ENCODE results near the gene ZNF658.
"Not testable (repeated sequence)": the region's sequence is repeated elsewhere in the genome, so short reads cannot be mapped to it uniquely, and the experiment has no call there.

The ZNF658 gene

GRCh38 chr9:66900490-66901131 is at the start of gene ZNF658:
Gene ZNF658, plus strand, starts transcription at chr9:66900725. Its CDS starts 2,837 bp downstream, at chr9:66903562.
- not testable (repeated sequence) for DNase-seq (ENCODE audit: low read depth, low spot score)

DNA sequence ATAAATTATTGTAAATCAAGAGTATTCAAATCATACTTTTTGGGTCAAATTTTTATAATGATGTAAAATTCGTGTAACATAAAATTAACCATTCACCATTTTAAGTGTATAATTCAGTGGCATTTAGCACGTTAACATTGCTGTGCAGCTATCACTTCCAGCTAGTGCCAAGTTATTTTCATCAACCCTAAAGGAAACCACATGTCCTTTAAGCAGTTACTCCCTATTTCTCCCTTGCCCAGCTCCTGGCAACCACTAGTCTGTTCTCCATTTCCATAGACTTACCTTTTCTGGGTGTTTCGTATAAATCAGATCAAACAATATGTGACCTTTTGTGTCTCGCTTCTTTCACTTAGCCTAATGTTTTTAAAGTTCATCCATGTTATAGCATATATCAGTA is 38.8 kb upstream of the ZNF658 start:
- not testable (repeated sequence) for DNase-seq (ENCODE audit: low read depth, low spot score)

DNA sequence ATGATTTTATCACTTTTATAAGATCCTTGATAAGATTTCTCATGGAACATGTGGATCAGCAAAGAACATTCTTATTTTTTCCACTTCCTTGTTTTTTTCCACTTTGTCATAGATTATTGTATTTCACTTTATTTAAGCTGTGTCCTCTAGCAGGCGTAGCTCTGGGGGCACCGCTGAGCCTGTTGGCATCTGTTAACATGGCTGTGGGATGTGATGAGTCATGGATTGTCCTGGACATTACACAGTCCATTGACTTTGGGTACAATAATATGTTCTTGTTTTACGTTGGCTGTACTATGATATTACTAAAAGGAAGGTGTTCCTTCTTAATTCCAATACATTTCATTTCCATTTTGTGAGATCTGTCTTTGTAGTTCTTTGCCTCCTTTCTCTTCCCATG is 31.9 kb upstream of the ZNF658 start:
- DNase-seq (ENCODE audit: low read depth, low spot score), result not testable (repeated sequence)

GRCh38 chr9:66880605-66881004 is 19.9 kb upstream of the ZNF658 start:
- DNase-seq (ENCODE audit: low read depth, low spot score), result not testable (repeated sequence)

DNA sequence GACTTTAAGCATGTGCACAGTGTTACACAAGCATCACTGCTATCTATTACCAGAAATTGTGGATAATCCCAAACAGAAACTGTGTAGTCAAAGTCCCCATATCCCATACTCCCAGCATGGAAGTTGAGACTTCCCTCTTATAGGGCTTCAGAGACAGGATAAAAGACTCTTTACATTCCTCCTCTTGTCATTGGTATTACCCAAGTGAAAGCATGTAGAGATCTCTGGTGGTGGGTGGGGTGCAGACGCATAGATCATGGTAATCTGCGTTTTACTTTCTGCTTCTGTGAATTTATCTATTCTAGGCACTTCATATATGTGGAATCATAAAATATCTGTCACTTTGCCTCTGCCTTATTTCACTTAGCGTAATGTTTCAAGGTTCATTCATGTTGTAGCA is 18.7 kb upstream of the ZNF658 start:
- not testable (repeated sequence) for DNase-seq (ENCODE audit: low read depth, low spot score)

- not testable (repeated sequence) for DNase-seq (ENCODE audit: low read depth, low spot score)
These were observed 10.2 kb upstream of the ZNF658 start for GRCh38 chr9:66890334-66890733.

DNA sequence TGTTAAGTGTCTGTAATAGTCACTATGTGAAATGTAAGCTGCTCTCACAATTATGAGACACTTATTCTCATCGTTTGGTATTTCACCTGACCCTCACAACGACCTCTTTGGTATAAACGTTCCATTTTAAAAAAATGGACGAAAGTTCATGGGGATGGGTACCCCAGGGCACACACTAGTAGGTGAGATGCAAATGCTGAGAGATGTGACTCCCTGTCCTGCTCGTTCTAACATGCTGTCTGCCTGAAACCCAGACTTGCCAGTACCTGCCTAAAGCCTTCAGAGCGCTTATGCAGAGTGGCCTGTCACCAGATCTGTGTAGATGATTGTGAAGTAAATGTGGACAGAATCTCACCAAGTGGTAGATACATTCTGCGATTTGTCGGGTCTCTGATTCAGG is 616 bp downstream of the ZNF658 start:
- DNase-seq (ENCODE audit: low read depth, low spot score), result not testable (repeated sequence)

DNA sequence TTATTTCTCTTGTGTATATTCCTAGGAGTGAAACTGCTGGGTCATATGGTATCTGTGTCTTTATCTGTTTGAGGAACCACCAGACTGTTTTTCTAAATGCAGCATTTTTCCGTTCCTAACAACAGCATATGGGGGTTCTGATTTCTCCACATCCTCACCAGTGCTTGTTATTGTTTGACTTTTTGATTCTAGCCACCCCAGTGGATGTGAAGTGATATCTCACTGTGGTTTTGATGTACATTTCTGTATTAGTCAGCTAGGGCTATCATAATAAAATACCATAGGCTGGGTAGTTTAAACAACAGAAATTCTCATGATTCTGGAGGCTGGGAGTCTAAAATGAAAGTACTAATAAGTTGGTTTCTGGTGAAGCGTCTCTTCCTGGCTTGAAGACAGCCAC is 9.0 kb downstream of the ZNF658 start:
- not testable (repeated sequence) for DNase-seq (ENCODE audit: low read depth, low spot score)

- DNase-seq (ENCODE audit: low read depth, low spot score), result not testable (repeated sequence)
These were observed 19.5 kb downstream of the ZNF658 start for GRCh38 chr9:66920072-66920471.

DNA sequence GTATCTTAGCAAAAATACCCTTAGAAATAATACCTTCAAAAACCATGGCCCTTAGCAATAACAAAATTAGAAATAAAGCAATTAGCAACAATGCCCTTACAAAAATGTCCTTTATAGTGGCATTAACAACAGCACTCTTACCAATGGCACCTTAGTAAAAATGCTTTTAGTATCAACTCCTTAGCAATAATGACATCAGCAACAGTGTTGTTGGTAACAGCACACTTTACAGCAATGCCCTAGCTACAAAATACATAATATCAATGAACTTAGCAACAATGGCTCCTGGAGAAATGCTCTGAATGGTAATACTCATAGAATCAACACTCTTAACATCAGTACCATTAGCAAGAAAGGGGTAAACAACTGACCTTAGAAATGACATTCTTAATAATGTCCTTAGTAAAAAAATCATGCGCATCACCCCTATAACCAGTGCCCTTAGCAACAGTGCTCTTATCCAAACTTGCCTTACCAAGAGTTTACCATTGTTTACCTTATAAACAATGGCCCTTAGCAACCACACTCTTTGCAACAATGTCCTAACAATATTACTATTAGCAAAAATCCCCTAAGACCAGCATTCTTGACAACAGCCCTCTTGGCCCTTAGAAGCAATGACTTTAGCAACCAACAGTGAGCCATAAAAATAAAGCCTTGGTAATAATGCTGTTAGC is 35.8 kb downstream of the ZNF658 start:
- DNase-seq (ENCODE audit: low read depth, low spot score), result not testable (repeated sequence)

GRCh38 chr9:66937662-66938061 is 37.1 kb downstream of the ZNF658 start:
- DNase-seq (ENCODE audit: low read depth, low spot score), result not testable (repeated sequence)

DNA sequence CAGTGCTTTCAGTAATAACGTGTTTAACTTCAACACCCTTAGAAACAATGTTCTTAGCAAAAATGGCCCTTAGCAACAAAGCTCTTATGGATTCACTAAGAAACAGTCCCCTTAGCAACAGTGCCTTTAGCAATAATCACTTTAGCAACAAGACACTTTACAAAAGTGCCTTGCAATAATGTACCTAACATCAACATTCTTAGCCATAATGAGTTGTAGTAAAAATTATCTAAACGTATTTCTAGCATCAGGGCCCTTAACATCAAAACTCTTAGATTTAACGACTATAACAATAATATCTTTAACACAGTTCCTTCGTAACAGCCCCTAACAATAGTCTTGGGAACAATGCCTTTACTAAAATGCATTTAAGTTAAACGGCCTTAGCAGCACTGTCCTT is 37.8 kb downstream of the ZNF658 start:
- not testable (repeated sequence) for DNase-seq (ENCODE audit: low read depth, low spot score)

DNA sequence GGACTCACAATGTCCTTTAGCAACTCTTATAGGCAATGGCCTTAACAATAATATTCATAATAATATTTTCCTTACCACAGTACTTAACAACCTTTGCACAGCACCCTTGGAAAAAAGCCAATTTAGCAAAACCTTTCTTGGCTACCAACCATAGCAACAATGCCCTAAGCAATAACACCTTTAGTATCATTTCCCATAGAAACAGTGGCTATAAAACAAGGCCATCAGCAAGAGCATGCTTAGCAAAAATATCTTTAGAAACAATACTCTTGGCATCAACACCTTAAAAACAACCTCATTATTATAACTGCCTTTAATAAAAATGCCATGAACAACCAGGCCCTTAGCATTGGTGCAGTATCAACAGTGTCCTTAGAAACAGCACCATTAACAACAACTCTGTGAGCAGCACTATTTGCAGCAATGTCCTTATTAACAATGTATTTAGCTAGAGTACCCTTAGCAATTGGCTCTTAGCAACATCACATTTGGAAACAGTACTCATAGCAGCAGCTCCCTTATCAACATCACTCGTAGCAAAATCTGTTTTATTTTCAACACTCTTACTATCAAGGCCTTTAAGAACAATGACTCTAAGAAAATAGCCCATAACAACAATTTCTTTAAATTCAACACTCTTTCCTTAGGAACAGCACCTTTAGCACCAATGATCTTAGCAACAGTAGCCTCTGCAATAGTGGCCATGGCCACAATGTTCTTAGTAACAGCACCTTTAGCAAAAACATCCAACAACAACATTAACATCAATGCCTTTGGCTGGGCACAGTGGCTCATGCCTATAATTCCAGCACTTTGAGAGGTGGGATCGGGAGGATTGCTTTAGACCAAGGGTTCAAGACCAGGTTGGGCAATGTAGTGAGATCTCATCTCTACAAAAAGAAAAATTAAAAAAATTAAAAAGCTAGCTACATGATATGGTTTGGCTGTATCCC is 39.6 kb downstream of the ZNF658 start:
- not testable (repeated sequence) for DNase-seq (ENCODE audit: low read depth, low spot score)

GRCh38 chr9:66942400-66943155 is 42.1 kb downstream of the ZNF658 start:
- DNase-seq (ENCODE audit: low read depth, low spot score), result not testable (repeated sequence)

DNA sequence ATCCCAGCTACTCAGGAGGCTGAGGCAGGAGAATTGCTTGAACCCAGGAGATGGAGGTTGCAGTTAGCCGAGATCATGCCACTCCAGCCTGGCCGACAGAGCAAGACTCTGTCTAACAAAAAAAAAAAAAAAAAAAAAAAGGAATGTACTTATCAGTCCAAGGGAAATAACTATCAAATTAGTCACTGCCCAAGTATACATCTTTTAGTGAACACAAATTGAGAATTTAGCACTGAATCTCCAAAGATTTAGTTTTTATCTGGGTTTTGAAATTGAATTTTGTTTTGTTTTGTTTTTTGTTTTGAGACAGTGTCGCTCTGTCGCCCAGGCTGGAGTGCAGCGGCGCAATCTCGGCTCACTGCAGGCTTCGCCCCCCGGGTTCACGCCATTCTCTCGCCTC is 52.1 kb downstream of the ZNF658 start:
- DNase-seq (ENCODE audit: low read depth, low spot score), result not testable (repeated sequence)

All from iPS DF 19.7 (cell line).